ENCODE measurements around the gene RNF169. TPM values are rescaled to one million over a fixed set of nuclear protein-coding genes. Genes with fewer than 3 reads are reported as not detected.

RNF169 gene
- total and polyA plus RNA-seq, 2 donors (not counting 1 experiment from before 2014, with no cell fraction given) = 6.7 to 28.4 TPM

DNA sequence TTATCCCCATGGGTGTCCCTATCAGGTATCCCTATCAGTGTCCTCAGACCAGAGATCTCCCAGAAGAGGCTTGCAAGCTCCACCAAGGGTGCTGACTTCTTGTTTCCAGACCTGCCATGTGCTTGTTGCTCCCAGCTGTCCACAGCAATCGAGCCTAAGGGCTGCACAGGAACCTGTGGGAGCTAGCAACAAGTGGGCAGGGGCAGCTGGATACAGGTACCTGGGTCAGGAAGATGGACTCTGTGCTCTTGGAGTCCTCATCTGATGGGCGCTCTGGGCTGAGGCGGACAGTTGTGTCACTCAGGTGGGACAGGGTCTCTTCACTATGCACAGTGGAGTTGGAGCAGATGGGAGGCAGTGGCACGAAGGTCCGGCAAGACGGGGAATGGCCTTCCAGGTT, 99.2 kb downstream of the RNF169 start:
- no peak overlapping the region for H3K27ac Mint-ChIP-seq
- H3K36me3 ChIP-seq (replicated peaks in 1 of 2; ENCODE audit: control extremely low read depth in 1 of 2, control insufficient read depth in 1 of 2, extremely low read depth in 1 of 2, insufficient read depth in 2 of 2, low read length in 1 of 2) = peaks cover 0 to 20% of the 10 kb centered on the region in 2 experiments
- H3K4me3 Mint-ChIP-seq = no peak overlapping the region

DNA sequence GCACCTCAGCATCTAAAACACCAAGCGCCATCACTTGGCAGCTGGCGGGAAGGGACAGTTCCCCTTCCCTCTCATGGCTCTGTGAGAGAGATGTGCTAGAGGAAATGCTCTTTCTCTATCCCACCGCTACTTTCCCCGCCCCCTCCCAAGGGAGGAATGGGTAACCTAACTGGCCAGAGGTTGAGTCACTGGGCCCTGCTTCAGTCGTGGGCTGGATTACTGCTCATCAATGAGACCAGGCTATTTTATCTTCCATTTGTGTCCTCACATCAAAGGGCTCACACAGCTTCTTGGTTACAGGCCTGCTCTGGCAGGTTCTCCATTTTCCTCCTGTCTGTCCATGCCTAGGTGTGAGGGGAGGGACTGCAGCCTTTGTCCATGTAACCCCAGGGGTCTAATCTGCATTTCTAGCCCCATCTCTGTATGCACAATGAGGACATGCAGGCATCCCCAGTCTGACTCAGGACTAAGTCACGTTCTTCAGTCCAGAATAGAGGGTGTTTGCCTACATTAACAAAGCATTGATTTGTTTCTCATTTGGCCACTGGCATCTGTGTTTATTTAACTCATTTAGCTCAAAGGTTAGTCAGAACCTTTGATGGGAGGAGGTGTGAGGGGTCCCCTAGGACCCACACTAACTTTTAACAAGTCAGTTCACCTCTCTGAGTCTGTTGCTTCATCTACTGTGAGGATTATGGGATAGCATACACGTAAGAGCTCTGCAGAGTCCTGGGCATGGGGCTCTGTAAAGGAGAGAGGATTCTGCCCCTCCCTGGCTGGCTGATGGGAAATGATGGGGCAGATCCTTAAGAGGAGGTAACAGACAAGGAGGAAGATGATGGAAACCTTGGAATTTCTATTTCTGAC, 101.1 kb downstream of the RNF169 start:
- ATAC-seq (ENCODE audit: low read depth) (no peak), DNase-seq (no peak)
- Histone ChIP-seq H3K27me3 (replicated peaks in 1 of 4; ENCODE audit: control extremely low read depth in 1 of 4, control insufficient read depth in 3 of 4, insufficient read depth in 4 of 4, low read length in 3 of 4) (no peaks in the 10 kb centered on the region), H3K9me3 (ENCODE audit: control extremely low read depth in 1 of 3, control insufficient read depth in 2 of 3, insufficient read depth in 1 of 3, low read length in 2 of 3) (no peaks in the 10 kb centered on the region), H2AFZ (ENCODE audit: insufficient read depth, low read depth, low read length, poor library complexity, severe bottlenecking) (no peak overlapping the region), H3K27ac (ENCODE audit: low read length in 2 of 2) (no peak overlapping the region), H3K36me3 (replicated peaks in 1 of 2; ENCODE audit: control extremely low read depth in 1 of 2, control insufficient read depth in 1 of 2, extremely low read depth in 1 of 2, insufficient read depth in 2 of 2, low read length in 1 of 2) (peaks cover 0 to 11% of the 10 kb centered on the region in 2 experiments), H3K4me1 (ENCODE audit: control insufficient read depth in 2 of 2, insufficient read depth in 2 of 2, low read length in 2 of 2) (peaks cover 8 to 9% of the 10 kb centered on the region in 2 donors), H4K20me1 (ENCODE audit: control insufficient read depth, insufficient read depth, low read length, poor library complexity, severe bottlenecking) (no peaks in the 10 kb centered on the region), H3K79me2 (ENCODE audit: control insufficient read depth, insufficient read depth, low read length) (no peaks in the 10 kb centered on the region), H3K4me2 (replicated peaks; ENCODE audit: low read depth, low read length, poor library complexity, severe bottlenecking) (no peak overlapping the region), H3K4me3 (ENCODE audit: control extremely low read depth in 1 of 5, extremely low read depth in 1 of 5, insufficient read depth in 1 of 5, low read depth in 2 of 5, low read length in 4 of 5) (no peak overlapping the region), H3K9ac (ENCODE audit: low read length) (no peak overlapping the region)
- intact Hi-C loops (cut with micrococcal nuclease) = no loop called here
- no peak overlapping the region for H3K27ac Mint-ChIP-seq
- peaks cover 17% of the 10 kb centered on the region for H3K4me1 Mint-ChIP-seq
- H3K27me3 Mint-ChIP-seq = no peaks in the 10 kb centered on the region
- no peak for TF ChIP-seq EZH2 (IDR thresholded peaks at IDR 0.05; ENCODE audit: borderline replicate concordance, insufficient read depth, low read depth, low read length, poor library complexity, severe bottlenecking)
- TF ChIP-seq, protein P1, sequence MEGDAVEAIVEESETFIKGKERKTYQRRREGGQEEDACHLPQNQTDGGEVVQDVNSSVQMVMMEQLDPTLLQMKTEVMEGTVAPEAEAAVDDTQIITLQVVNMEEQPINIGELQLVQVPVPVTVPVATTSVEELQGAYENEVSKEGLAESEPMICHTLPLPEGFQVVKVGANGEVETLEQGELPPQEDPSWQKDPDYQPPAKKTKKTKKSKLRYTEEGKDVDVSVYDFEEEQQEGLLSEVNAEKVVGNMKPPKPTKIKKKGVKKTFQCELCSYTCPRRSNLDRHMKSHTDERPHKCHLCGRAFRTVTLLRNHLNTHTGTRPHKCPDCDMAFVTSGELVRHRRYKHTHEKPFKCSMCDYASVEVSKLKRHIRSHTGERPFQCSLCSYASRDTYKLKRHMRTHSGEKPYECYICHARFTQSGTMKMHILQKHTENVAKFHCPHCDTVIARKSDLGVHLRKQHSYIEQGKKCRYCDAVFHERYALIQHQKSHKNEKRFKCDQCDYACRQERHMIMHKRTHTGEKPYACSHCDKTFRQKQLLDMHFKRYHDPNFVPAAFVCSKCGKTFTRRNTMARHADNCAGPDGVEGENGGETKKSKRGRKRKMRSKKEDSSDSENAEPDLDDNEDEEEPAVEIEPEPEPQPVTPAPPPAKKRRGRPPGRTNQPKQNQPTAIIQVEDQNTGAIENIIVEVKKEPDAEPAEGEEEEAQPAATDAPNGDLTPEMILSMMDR (IDR thresholded peaks at IDR 0.05) = no peak
- no peaks in the 10 kb centered on the region for H3K9me3 Mint-ChIP-seq (ENCODE audit: insufficient read depth)
- CTCF ChIA-PET = no interaction called here
- POLR2A ChIA-PET = no interaction called here
- no peak overlapping the region for H3K4me3 Mint-ChIP-seq
- WGBS (ENCODE audit: insufficient coverage) = 72% methylated on average over 4 of the region's 7 CpGs

More for the DNA sequence above, 99.2 kb downstream of the RNF169 start:
- ATAC-seq (ENCODE audit: low read depth) = no peak
- no peak for TF ChIP-seq EZH2 (IDR thresholded peaks at IDR 0.05; ENCODE audit: borderline replicate concordance, insufficient read depth, low read depth, low read length, poor library complexity, severe bottlenecking)
- H4K20me1 ChIP-seq (ENCODE audit: control insufficient read depth, insufficient read depth, low read length, poor library complexity, severe bottlenecking) = no peaks in the 10 kb centered on the region
- H3K4me2 ChIP-seq (replicated peaks; ENCODE audit: low read depth, low read length, poor library complexity, severe bottlenecking) = no peak overlapping the region
- H3K4me1 Mint-ChIP-seq = peaks cover 17% of the 10 kb centered on the region
- H3K27ac ChIP-seq (ENCODE audit: low read length in 2 of 2) = no peak overlapping the region
- H3K9me3 ChIP-seq (ENCODE audit: control extremely low read depth in 1 of 3, control insufficient read depth in 2 of 3, insufficient read depth in 1 of 3, low read length in 2 of 3) = no peaks in the 10 kb centered on the region
- H3K4me1 ChIP-seq (ENCODE audit: control insufficient read depth in 2 of 2, insufficient read depth in 2 of 2, low read length in 2 of 2) = peaks cover 8 to 9% of the 10 kb centered on the region in 2 donors
- intact Hi-C loops (cut with micrococcal nuclease) = no loop called here
- ChIA-PET POLR2A (no interaction called here), CTCF (interaction anchor here (0.6 kb wide), 1 partner anchor 398 kb away, joined by 3 read pairs; no protein-coding TSS in a partner anchor)
- WGBS (ENCODE audit: insufficient coverage) = 96% methylated on average over 6 of the region's 6 CpGs
- H3K27me3 Mint-ChIP-seq = no peaks in the 10 kb centered on the region
- DNase-seq = no peak
- no peaks in the 10 kb centered on the region for H3K79me2 ChIP-seq (ENCODE audit: control insufficient read depth, insufficient read depth, low read length)
- no peaks in the 10 kb centered on the region for H3K9me3 Mint-ChIP-seq (ENCODE audit: insufficient read depth)
- no peak overlapping the region for H2AFZ ChIP-seq (ENCODE audit: insufficient read depth, low read depth, low read length, poor library complexity, severe bottlenecking)
- no peak overlapping the region for H3K9ac ChIP-seq (ENCODE audit: low read length)
- no peak overlapping the region for H3K4me3 ChIP-seq (ENCODE audit: control extremely low read depth in 1 of 5, extremely low read depth in 1 of 5, insufficient read depth in 1 of 5, low read depth in 2 of 5, low read length in 4 of 5)
- H3K27me3 ChIP-seq (replicated peaks in 1 of 4; ENCODE audit: control extremely low read depth in 1 of 4, control insufficient read depth in 3 of 4, insufficient read depth in 4 of 4, low read length in 3 of 4) = no peaks in the 10 kb centered on the region
